Colonic mucosa (tissue), 4 donors: ENCODE results near the gene ERI2. TPM values are rescaled to one million over a fixed set of nuclear protein-coding genes. Genes with fewer than 3 reads are reported as not detected.
A peak's percentile ranks its signal among the peaks of the same experiment; 100 is the strongest.

ENCODE experiments used
- DNase-seq: peaks from one replicate; pipeline ENCODE4 v3.0.0-alpha.2; 2020
- H3K27ac ChIP-seq: fragments of 200-600 bp; one replicate; pipeline ENCODE4 v1.8.0; 2021
- H3K27me3 ChIP-seq: fragments of 200-600 bp; one replicate; pipeline ENCODE4 v1.8.0; 2021
- H3K36me3 ChIP-seq: fragments of 200-600 bp; one replicate; pipeline ENCODE4 v1.8.0; 2021
- H3K4me1 ChIP-seq: fragments of 200-600 bp; one replicate; pipeline ENCODE4 v1.8.0; 2021; ENCODE audit warnings: mild to moderate bottlenecking
- H3K4me3 ChIP-seq: fragments of 200-600 bp; one replicate; pipeline ENCODE4 v1.8.0; 2021
- H3K9ac ChIP-seq, 2 donors: one replicate each; pipeline ENCODE4 v1.7.0; 2013; ENCODE audit warnings: control low read depth in 2 of 2, low read depth in 2 of 2, low read length in 2 of 2
- H3K9me3 ChIP-seq: fragments of 200-600 bp; one replicate; pipeline ENCODE4 v1.8.0; 2021
- intact Hi-C: fragments of 100-400 bp; cut with DNase I; formaldehyde crosslinking; loops from one replicate; pipeline ENCODE4 v1.14.1; 2022
- total RNA-seq, 2 donors: library from RNA; stranded (reverse); fragmentation: NEBNext Ultra II Directional in 1 of 2; extraction: Animal tissue kit (Norgen Biotek cat#: 25700) in 1 of 2; gene quantifications; one replicate each; pipeline ENCODE4 v1.2.1, GENCODE V29; 2021
- TF ChIP-seq, protein P1 (sequence below): fragments of 200-600 bp; IDR thresholded peaks from one replicate; pipeline ENCODE4 v1.8.0; 2022; ENCODE audit warnings: antibody characterized with exemption, mild to moderate bottlenecking
- donor health status: healthy.
- donor health status: DM: no; HTN: no; CAD: no.
- donor health status: DM: no; HTN: no; CAD: no.

Gene ERI2
- total RNA-seq, 2 donors from 2014 or later: 28.7 to 43.8 TPM

DNA sequence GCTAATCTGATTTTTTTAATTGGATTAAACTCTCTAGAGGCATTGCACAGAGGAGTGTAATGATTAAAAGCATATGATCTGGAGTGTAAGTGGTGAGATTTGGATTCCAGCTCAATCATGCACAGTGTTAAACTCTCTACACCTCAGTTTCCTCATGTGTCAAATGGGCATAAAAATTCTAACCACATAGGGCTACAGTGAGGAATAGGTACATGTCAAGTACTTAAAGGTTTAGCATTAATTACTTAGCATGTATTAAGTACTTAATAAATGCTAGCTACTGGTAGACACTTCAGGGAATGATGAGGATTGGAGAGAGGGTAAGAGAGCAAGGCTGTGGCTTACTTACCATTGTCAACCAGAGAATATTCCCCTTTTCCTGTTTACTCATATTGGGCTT lies 17.1 kb downstream of the ERI2 start:
- Histone ChIP-seq H3K4me3 (no peak overlapping the region), H3K9ac (no peak overlapping the region), H3K4me1 (no peaks in the 10 kb centered on the region), H3K27me3 (no peaks in the 10 kb centered on the region), H3K27ac (no peak overlapping the region), H3K36me3 (no peaks in the 10 kb centered on the region), H3K9me3 (no peaks in the 10 kb centered on the region)
- intact Hi-C loops: no loop called here
- DNase-seq: no peak
- TF ChIP-seq, protein P1, sequence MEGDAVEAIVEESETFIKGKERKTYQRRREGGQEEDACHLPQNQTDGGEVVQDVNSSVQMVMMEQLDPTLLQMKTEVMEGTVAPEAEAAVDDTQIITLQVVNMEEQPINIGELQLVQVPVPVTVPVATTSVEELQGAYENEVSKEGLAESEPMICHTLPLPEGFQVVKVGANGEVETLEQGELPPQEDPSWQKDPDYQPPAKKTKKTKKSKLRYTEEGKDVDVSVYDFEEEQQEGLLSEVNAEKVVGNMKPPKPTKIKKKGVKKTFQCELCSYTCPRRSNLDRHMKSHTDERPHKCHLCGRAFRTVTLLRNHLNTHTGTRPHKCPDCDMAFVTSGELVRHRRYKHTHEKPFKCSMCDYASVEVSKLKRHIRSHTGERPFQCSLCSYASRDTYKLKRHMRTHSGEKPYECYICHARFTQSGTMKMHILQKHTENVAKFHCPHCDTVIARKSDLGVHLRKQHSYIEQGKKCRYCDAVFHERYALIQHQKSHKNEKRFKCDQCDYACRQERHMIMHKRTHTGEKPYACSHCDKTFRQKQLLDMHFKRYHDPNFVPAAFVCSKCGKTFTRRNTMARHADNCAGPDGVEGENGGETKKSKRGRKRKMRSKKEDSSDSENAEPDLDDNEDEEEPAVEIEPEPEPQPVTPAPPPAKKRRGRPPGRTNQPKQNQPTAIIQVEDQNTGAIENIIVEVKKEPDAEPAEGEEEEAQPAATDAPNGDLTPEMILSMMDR: no peak

DNA sequence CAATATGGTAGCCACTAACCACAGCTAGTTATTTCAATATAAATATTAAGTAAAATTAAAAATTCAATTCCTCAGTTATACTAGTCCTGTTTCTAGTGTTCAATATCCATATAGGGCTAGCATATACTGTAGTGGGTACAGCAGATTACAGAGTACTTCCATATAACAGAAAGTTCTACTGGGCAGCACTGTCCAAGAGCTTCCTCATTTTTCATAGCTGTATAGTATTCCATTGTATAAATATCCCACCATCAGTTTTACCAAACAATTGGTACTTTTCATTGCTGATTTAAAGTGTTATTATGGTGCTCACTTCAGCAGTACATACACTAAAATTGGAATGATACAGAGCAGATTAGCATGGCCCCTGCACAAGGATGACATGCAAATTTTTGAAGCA lies 22.1 kb downstream of the ERI2 start:
- no peaks in the 10 kb centered on the region for H3K9me3 ChIP-seq
- DNase-seq: no peak
- no peak overlapping the region for H3K4me3 ChIP-seq
- no peaks in the 10 kb centered on the region for H3K4me1 ChIP-seq
- H3K36me3 ChIP-seq: no peaks in the 10 kb centered on the region
- H3K27ac ChIP-seq: no peak overlapping the region
- TF ChIP-seq, protein P1: no peak
- no peak overlapping the region for H3K9ac ChIP-seq
- no peaks in the 10 kb centered on the region for H3K27me3 ChIP-seq
- intact Hi-C loops: no loop called here

DNA sequence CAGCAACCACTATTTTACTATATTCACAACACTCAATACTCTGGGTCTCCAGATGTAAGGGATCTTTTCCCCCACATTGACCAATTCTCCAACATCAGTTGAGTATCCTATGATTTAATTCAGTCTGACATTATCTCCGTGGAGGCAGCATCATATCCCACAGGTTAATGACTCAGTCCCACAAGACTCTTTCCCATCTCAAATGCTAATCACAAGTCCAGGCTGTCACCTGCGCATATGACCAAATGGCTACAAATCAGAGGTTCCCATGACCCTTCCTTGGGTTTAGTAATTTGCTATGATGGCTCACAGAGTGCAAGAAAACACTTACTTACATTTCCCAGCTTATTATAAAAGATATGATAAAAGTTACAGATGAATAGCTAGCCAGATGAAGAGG lies 23.8 kb downstream of the ERI2 start:
- DNase-seq: no peak
- no peaks in the 10 kb centered on the region for H3K36me3 ChIP-seq
- no peaks in the 10 kb centered on the region for H3K27me3 ChIP-seq
- H3K9me3 ChIP-seq: no peaks in the 10 kb centered on the region
- no peaks in the 10 kb centered on the region for H3K4me1 ChIP-seq
- H3K9ac ChIP-seq: no peak overlapping the region
- intact Hi-C loops: no loop called here
- TF ChIP-seq, protein P1: no peak
- H3K27ac ChIP-seq: no peak overlapping the region
- H3K4me3 ChIP-seq: no peak overlapping the region

DNA sequence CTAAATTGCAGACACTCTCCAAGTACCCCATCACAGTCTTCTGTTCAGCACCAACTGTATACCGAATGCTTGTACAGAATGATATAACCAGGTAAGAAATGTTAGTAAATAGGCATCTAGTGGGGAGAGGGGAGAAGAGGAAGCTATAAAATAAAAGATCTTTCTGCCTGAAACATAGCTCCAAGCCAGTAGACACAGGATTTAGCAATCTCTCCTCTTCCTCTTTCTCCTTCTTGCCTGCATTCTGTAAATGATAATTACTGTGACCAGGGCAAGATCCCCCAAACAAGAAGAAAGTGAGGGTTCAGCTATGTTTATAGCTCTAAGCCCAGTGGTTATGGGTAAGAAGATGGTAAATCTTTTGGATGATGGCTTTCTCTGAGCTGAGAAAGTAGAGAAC lies 24.6 kb downstream of the ERI2 start:
- Histone ChIP-seq H3K9me3 (no peaks in the 10 kb centered on the region), H3K4me1 (no peaks in the 10 kb centered on the region), H3K9ac (no peak overlapping the region), H3K27ac (no peak overlapping the region), H3K36me3 (no peaks in the 10 kb centered on the region), H3K27me3 (no peaks in the 10 kb centered on the region), H3K4me3 (no peak overlapping the region)
- no peak for DNase-seq
- TF ChIP-seq, protein P1: no peak
- intact Hi-C loops: no loop called here

DNA sequence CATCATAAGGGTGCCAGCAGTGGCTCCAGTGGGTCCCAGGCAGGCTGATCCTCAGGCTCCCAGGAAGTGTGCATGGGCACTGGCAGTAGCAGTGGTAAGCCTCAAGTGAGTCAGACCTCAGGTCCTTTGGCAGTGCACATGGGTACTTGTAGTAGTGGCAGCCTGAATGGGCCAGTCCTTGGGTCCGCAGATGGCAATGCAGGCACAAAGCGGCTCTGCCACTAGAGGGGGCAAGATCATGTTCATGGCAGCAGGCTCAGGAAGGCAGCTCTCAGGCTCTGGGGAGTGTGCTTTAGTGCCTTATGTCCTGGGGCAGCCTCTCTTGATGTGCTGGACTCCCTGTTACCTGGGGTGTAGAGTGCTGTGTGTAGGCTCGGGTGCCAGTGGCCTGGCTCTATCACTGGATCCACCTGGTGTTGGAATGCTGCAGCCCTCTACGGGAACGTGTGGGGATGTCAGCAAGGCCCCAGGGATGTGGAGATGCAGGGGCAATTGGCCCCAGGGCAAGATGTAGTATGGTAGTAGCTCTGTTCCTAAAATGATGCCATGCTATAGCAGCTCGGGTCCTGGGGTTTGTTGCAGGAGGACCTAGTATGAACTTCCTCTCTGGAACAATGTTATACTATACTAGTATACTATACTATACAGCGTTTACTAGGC lies 31.4 kb downstream of the ERI2 start:
- H3K4me3 ChIP-seq: no peak overlapping the region
- H3K4me1 ChIP-seq: no peaks in the 10 kb centered on the region
- no peak overlapping the region for H3K27ac ChIP-seq
- H3K9ac ChIP-seq: no peak overlapping the region
- H3K36me3 ChIP-seq: no peaks in the 10 kb centered on the region
- intact Hi-C loops: no loop called here
- peak; percentile 78 for DNase-seq
- H3K27me3 ChIP-seq: no peaks in the 10 kb centered on the region
- TF ChIP-seq, protein P1: peak; percentile 61
- no peaks in the 10 kb centered on the region for H3K9me3 ChIP-seq
